Neural progenitor cell (in vitro differentiated cells): ENCODE results near the gene ADGRA1.

Experiments used
- EZH2 ChIP-seq: fragments of 200-600 bp; sonication (generic); IDR thresholded peaks from 2 replicates; pipeline ENCODE4 v1.6.1; 2017; ENCODE audit warnings: antibody characterized with exemption, mild to moderate bottlenecking, moderate library complexity
- EZH2phosphoT487 ChIP-seq: fragments of 200-600 bp; sonication (generic); IDR thresholded peaks from 2 replicates; pipeline ENCODE4 v1.6.1; 2017; ENCODE audit warnings: antibody characterized with exemption
- TF ChIP-seq, protein P1 (sequence below): fragments of 200-600 bp; sonication (generic); IDR thresholded peaks from 2 replicates; pipeline ENCODE4 v1.5.1; 2017; ENCODE audit warnings: antibody characterized with exemption, mild to moderate bottlenecking

DNA sequence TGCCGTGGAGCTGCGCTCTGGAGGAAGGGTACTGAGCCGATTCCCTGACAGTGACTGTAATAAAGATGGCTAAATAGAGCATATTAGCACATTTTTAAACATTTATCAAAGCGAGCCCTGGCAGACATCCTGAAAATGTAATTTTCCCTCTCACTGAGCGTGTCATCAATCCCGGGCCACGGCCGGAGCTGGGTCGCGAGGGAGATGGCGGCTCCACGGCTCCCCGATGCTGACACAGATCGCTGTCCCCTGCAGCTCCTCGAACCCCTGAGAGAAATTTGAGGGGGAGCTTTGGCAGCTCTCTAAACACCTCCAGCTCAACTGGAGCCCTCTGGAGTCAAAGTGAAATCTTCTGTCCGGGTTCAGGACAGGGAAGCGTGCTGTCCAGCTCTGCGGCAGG is 44.9 kb upstream of the ADGRA1 start:
- TF ChIP-seq, protein P1, sequence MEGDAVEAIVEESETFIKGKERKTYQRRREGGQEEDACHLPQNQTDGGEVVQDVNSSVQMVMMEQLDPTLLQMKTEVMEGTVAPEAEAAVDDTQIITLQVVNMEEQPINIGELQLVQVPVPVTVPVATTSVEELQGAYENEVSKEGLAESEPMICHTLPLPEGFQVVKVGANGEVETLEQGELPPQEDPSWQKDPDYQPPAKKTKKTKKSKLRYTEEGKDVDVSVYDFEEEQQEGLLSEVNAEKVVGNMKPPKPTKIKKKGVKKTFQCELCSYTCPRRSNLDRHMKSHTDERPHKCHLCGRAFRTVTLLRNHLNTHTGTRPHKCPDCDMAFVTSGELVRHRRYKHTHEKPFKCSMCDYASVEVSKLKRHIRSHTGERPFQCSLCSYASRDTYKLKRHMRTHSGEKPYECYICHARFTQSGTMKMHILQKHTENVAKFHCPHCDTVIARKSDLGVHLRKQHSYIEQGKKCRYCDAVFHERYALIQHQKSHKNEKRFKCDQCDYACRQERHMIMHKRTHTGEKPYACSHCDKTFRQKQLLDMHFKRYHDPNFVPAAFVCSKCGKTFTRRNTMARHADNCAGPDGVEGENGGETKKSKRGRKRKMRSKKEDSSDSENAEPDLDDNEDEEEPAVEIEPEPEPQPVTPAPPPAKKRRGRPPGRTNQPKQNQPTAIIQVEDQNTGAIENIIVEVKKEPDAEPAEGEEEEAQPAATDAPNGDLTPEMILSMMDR, result no peak
- no peak for TF ChIP-seq EZH2
- no peak for TF ChIP-seq EZH2phosphoT487
